ENCODE data around the gene HS3ST5. TPM values are rescaled to one million over a fixed set of nuclear protein-coding genes. Genes with fewer than 3 reads are reported as not detected.

The HS3ST5 gene
- total and polyA plus RNA-seq, 2 experiments from 2014 or later, result 2.8 to 3.5 TPM

DNA sequence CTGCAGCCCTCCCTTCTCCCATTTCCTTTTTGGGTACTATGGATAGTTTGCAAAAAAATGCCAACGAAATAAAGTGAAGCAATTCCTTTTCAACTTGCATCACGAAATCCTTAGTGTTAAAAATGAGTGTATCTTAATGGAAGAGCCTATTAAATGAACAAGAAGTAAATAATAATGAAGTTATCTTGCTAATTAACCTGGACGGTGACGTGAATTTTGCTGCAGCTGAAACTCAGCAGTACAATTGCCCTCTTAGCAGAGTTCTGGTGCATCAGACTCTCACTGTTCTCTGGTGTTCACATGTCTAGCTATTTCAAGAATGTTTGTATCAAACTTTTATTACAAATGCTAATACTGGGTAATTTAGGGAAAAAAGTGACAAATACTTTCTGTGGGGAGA is 252.2 kb downstream of the HS3ST5 start:
- no peak for TF ChIP-seq STAT1 (IDR thresholded peaks at IDR 0.05; ENCODE audit: unreplicated experiment)
- no peak for TF ChIP-seq JUNB (IDR thresholded peaks at IDR 0.05; ENCODE audit: unreplicated experiment)
- TF ChIP-seq, protein P1, sequence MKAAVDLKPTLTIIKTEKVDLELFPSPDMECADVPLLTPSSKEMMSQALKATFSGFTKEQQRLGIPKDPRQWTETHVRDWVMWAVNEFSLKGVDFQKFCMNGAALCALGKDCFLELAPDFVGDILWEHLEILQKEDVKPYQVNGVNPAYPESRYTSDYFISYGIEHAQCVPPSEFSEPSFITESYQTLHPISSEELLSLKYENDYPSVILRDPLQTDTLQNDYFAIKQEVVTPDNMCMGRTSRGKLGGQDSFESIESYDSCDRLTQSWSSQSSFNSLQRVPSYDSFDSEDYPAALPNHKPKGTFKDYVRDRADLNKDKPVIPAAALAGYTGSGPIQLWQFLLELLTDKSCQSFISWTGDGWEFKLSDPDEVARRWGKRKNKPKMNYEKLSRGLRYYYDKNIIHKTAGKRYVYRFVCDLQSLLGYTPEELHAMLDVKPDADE (IDR thresholded peaks at IDR 0.05), result no peak
- no peak for TF ChIP-seq EZH2phosphoT487 (IDR thresholded peaks at IDR 0.05; ENCODE audit: unreplicated experiment)
- TF ChIP-seq POLR2AphosphoS5 (IDR thresholded peaks at IDR 0.05; ENCODE audit: low read depth), result no peak
- no peak for TF ChIP-seq NANOG (IDR thresholded peaks at IDR 0.05; ENCODE audit: borderline replicate concordance)
- TF ChIP-seq, protein P2, sequence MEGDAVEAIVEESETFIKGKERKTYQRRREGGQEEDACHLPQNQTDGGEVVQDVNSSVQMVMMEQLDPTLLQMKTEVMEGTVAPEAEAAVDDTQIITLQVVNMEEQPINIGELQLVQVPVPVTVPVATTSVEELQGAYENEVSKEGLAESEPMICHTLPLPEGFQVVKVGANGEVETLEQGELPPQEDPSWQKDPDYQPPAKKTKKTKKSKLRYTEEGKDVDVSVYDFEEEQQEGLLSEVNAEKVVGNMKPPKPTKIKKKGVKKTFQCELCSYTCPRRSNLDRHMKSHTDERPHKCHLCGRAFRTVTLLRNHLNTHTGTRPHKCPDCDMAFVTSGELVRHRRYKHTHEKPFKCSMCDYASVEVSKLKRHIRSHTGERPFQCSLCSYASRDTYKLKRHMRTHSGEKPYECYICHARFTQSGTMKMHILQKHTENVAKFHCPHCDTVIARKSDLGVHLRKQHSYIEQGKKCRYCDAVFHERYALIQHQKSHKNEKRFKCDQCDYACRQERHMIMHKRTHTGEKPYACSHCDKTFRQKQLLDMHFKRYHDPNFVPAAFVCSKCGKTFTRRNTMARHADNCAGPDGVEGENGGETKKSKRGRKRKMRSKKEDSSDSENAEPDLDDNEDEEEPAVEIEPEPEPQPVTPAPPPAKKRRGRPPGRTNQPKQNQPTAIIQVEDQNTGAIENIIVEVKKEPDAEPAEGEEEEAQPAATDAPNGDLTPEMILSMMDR (conservative IDR thresholded peaks at IDR 0.05; ENCODE audit: low read depth in 2 of 2), result no peak
- TF ChIP-seq, protein P3, sequence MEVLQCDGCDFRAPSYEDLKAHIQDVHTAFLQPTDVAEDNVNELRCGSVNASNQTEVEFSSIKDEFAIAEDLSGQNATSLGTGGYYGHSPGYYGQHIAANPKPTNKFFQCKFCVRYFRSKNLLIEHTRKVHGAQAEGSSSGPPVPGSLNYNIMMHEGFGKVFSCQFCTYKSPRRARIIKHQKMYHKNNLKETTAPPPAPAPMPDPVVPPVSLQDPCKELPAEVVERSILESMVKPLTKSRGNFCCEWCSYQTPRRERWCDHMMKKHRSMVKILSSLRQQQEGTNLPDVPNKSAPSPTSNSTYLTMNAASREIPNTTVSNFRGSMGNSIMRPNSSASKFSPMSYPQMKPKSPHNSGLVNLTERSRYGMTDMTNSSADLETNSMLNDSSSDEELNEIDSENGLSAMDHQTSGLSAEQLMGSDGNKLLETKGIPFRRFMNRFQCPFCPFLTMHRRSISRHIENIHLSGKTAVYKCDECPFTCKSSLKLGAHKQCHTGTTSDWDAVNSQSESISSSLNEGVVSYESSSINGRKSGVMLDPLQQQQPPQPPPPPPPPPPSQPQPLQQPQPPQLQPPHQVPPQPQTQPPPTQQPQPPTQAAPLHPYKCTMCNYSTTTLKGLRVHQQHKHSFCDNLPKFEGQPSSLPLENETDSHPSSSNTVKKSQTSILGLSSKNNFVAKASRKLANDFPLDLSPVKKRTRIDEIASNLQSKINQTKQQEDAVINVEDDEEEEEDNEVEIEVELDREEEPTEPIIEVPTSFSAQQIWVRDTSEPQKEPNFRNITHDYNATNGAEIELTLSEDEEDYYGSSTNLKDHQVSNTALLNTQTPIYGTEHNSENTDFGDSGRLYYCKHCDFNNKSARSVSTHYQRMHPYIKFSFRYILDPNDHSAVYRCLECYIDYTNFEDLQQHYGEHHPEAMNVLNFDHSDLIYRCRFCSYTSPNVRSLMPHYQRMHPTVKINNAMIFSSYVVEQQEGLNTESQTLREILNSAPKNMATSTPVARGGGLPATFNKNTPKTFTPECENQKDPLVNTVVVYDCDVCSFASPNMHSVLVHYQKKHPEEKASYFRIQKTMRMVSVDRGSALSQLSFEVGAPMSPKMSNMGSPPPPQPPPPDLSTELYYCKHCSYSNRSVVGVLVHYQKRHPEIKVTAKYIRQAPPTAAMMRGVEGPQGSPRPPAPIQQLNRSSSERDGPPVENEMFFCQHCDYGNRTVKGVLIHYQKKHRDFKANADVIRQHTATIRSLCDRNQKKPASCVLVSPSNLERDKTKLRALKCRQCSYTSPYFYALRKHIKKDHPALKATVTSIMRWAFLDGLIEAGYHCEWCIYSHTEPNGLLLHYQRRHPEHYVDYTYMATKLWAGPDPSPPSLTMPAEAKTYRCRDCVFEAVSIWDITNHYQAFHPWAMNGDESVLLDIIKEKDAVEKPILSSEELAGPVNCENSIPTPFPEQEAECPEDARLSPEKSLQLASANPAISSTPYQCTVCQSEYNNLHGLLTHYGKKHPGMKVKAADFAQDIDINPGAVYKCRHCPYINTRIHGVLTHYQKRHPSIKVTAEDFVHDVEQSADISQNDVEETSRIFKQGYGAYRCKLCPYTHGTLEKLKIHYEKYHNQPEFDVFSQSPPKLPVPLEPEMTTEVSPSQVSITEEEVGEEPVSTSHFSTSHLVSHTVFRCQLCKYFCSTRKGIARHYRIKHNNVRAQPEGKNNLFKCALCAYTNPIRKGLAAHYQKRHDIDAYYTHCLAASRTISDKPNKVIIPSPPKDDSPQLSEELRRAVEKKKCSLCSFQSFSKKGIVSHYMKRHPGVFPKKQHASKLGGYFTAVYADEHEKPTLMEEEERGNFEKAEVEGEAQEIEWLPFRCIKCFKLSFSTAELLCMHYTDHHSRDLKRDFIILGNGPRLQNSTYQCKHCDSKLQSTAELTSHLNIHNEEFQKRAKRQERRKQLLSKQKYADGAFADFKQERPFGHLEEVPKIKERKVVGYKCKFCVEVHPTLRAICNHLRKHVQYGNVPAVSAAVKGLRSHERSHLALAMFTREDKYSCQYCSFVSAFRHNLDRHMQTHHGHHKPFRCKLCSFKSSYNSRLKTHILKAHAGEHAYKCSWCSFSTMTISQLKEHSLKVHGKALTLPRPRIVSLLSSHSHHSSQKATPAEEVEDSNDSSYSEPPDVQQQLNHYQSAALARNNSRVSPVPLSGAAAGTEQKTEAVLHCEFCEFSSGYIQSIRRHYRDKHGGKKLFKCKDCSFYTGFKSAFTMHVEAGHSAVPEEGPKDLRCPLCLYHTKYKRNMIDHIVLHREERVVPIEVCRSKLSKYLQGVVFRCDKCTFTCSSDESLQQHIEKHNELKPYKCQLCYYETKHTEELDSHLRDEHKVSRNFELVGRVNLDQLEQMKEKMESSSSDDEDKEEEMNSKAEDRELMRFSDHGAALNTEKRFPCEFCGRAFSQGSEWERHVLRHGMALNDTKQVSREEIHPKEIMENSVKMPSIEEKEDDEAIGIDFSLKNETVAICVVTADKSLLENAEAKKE (CRISPR knock-in tag; IDR thresholded peaks at IDR 0.05), result no peak
- TF ChIP-seq ZNF331 (CRISPR knock-in tag; IDR thresholded peaks at IDR 0.05; ENCODE audit: low read depth), result no peak
- TF ChIP-seq EZH2 (IDR thresholded peaks at IDR 0.05; ENCODE audit: low read depth, unreplicated experiment), result no peak
- no peak for TF ChIP-seq CREB1 (CRISPR knock-in tag; IDR thresholded peaks at IDR 0.05; ENCODE audit: low read depth)
- TF ChIP-seq ZNF114 (CRISPR knock-in tag; IDR thresholded peaks at IDR 0.05), result no peak
- TF ChIP-seq, protein P4, sequence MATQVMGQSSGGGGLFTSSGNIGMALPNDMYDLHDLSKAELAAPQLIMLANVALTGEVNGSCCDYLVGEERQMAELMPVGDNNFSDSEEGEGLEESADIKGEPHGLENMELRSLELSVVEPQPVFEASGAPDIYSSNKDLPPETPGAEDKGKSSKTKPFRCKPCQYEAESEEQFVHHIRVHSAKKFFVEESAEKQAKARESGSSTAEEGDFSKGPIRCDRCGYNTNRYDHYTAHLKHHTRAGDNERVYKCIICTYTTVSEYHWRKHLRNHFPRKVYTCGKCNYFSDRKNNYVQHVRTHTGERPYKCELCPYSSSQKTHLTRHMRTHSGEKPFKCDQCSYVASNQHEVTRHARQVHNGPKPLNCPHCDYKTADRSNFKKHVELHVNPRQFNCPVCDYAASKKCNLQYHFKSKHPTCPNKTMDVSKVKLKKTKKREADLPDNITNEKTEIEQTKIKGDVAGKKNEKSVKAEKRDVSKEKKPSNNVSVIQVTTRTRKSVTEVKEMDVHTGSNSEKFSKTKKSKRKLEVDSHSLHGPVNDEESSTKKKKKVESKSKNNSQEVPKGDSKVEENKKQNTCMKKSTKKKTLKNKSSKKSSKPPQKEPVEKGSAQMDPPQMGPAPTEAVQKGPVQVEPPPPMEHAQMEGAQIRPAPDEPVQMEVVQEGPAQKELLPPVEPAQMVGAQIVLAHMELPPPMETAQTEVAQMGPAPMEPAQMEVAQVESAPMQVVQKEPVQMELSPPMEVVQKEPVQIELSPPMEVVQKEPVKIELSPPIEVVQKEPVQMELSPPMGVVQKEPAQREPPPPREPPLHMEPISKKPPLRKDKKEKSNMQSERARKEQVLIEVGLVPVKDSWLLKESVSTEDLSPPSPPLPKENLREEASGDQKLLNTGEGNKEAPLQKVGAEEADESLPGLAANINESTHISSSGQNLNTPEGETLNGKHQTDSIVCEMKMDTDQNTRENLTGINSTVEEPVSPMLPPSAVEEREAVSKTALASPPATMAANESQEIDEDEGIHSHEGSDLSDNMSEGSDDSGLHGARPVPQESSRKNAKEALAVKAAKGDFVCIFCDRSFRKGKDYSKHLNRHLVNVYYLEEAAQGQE (IDR thresholded peaks at IDR 0.05; ENCODE audit: unreplicated experiment), result no peak
- DNase-seq (ENCODE audit: low spot score) (no peak), ATAC-seq (no peak)
- Histone ChIP-seq H3K36me3 (ENCODE audit: insufficient read depth) (no peaks in the 10 kb centered on the region), H3K4me3 (no peak overlapping the region), H2AFZ (no peak overlapping the region), H3K79me2 (replicated peaks; ENCODE audit: insufficient read depth) (no peaks in the 10 kb centered on the region), H4K20me1 (replicated peaks; ENCODE audit: insufficient read depth) (no peaks in the 10 kb centered on the region), H3K4me1 (ENCODE audit: insufficient read depth) (0 out of 2 replicates have a peak, but pooled peaks cover 4% of the 10 kb centered on the region), H3K4me2 (no peak overlapping the region), H3F3A (replicated peaks; ENCODE audit: low read depth) (no peaks in the 10 kb centered on the region), H3K27ac (ENCODE audit: low read depth) (no peak overlapping the region), H3K27me3 (ENCODE audit: insufficient read depth) (no peaks in the 10 kb centered on the region), H3K9me2 (ENCODE audit: insufficient read depth) (no peaks in the 10 kb centered on the region)
- peak overlapping the region; percentile 45; the same call in 1 of the 2 replicates for H3K27ac Mint-ChIP-seq
- H3K27me3 Mint-ChIP-seq (ENCODE audit: insufficient read depth, low read depth, poor library complexity), result no peaks in the 10 kb centered on the region
- H3K36me3 Mint-ChIP-seq (ENCODE audit: low read depth), result no peaks in the 10 kb centered on the region
- peaks cover 9% of the 10 kb centered on the region for H3K4me1 Mint-ChIP-seq
- no peaks in the 10 kb centered on the region for H3K9me3 Mint-ChIP-seq
- H3K4me3 Mint-ChIP-seq, result no peak overlapping the region

Measured in GM23338 (cell line).